D341Med (cell line): ENCODE measurements around the gene TMEM125.

Experiments
- DNase-seq: peaks from one replicate; pipeline ENCODE4 v3.0.0; 2012; ENCODE audit warnings: low spot score

Gene TMEM125

DNA sequence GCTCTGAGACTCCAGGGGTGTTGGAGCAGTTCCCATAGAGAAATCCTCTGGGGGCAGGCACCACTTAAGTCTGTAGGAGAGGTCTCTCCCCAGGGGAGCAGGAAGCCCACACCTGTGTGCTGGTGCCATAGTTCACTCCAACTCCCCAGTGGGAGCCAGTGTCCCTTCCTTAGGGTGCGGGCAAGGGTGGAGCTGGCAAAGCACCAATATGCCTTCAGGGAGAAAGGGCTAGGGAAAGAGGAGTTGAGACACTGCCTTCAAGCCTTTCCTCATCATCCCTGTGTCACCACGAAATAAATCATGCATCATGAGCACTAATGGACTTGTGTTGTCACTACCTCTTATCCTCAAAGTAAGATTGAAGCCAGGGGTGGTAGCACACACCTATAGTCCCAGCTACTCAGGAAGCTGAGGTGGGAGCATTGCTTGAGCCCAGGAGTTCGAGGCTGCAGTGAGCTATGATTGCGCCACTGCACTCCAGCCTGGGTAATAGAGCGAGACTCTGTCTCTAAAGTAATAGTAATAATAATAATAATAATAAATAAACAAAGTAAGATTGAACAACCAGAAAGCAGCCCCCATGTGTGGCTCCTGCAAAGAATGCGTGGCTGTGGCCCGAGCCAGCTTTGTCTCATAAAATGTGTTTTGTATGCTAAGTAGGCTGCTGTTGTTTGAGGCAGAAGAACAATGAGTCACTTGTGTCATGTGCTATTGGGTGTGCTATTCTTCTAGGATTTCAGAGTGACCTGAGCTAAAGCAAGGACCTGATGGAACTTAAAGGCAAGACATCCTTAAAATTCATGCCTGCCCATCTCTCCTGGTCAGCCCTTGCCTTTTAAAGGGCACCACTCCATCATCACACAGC, 24.3 kb downstream of the TMEM125 start:
- no peak for DNase-seq

DNA sequence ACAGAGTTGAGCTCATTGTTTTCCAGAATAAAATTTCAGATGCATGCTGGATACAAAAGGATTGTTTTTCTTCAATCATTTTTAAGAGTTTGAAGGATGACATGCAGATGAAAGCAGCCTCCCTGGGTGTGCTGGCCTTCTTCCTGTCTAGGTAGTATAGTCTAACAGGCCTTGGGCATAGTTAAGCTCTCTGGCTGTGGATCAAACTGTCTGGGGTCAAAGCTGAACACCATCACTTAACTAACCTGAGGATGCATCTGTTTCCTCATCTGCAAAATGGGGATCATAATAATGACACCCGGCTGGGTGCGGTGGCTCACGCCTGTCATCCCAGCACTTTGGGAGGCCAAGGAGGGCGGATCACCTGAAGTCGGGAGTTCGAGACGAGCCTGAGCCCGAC, 25.0 kb downstream of the TMEM125 start:
- no peak for DNase-seq

DNA sequence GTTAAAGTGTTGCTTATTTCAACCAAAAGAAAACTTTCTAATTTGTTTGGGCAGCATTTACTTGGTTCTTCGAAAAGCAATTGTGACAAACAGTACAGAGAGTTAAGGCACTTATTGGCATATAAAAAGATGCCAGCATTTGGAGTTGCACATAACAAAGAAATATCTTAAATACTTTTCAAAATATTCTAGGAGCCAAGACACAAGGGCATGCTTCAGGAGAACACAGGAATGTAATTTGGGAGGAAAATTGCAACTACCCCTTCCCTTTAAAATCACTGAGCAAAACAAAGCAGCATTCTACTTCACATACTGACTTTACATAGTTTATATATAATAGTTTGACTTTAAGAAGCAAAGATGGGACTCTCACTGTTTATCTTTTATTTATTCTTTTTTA, 26.4 kb downstream of the TMEM125 start:
- DNase-seq, result no peak

DNA sequence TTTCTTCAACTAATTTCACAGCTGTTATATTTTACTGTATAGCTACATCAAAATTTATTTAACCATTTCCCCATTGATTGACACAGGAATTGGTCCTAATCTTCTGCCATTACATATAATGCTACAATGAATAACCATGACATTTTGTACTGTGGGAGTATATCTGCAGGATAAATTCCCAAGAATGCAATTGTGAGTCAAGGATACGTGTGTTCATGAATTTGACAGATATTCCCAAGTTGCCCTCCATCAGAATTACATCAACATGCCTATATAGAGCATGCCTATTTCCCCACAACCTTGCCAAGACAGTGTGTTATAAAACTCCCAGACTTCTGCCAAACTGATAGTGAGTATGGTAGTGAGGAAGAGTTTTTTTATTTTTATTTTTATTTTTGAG, 28.3 kb downstream of the TMEM125 start:
- DNase-seq, result no peak

DNA sequence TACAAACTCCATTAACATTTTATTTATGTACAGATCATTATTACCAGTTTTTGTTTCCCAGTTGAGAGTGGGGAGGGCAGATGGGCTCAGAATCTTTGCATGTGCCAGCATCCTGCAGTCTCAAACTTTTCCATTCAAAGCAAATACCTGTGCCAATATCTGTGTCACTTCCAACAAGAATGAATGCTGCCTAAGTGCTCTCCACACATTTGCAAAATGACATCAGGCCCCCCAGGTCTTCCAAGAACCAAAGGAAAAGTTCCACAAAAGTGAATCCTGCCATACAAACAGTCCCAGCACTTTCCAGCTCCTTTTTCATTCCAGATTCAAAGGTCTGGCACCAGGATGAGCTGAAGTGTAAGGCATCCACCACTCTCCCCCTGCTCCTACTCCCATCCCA, 29.3 kb downstream of the TMEM125 start:
- DNase-seq, result no peak

DNA sequence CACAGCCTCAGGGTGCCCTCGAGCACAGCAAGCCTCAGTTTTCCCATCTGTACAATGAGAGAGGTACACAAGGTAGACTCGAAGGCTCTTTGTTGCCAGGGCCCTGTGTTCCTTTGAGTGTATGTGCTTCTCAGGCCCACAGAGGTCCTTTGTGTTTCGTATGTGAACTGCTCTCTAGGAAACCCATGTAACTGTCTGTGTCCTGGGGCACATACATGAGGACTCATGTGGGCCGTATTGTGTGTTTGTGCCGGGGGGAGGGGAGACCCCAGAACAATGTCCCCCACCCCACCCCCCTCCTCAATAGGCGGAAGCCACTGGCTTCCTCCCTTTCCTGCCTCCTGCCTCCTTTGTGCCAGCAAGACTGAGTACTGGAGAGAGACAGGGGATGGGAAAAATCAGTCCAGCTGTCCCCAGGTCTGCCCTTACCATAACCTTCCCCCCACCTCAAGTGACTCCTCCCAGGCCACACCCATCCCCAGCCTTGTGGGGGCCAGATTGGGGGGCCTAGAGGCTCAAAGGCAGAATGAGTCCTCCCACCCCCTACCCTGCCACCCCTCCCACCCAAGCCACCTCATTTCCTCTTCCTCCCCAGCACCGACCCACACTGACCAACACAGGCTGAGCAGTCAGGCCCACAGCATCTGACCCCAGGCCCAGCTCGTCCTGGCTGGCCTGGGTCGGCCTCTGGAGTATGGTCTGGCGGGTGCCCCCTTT, 30.8 kb downstream of the TMEM125 start, which contains the start of gene TIE1:
Gene TIE1 (plus strand): TSS at position 605 of the 717 bp plus-strand sequence. CDS start 90 bp downstream, at position 695.
- DNase-seq, result no peak

DNA sequence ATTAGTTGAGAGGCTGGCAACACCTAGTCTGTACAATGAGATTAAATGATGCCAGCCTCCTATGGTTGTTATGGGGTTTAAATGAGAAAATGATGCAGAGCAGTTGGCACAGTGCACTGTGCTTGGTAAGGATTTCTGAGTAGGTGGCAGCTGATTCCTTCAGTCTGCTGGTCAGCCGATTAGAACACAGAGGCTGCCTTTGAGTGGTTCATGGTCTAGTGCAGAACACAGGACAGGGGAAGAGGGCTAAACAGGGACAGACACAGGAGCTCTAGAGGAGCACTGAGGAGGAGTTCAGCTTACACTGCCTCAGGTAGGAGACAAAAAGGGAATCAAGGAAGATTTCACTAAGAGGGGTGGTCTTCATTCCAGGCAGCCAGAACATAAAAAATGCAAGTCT, 32.4 kb downstream of the TMEM125 start:
- no peak for DNase-seq

DNA sequence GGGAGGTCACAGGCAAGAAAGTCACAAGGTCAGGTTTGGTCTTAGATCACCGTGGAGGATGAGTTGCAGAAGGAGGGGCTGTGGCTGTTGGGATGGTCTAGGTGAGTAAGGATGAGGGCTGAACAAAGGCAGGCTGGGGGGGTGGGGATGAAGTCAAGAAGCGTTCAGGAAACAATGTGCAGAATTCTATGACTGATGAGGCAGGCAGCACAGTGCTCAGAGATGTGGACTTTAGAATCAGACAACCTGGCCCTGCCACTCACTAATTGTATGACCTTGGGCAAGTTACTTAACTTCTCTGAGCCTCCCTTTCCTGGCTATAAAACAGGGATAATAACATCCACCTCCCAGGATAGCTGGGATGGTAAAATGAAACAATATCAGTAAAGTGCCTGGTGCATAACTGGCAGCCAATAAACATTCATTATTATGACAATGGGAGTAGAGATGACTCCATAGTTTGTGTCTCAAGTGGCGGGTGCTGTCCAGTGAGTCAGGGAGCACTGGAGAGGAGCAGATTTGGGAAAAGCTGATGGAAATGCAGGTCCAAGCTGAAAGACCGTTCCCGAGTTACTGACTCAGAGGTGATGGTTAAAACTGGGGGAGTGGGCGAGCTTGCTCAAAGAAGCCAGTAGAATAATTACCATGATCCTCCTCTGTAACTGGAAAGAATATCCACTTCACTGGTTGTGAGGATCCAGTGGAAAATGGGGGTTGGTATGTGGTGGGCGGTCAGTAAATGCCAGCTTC, 33.1 kb downstream of the TMEM125 start:
- no peak for DNase-seq

DNA sequence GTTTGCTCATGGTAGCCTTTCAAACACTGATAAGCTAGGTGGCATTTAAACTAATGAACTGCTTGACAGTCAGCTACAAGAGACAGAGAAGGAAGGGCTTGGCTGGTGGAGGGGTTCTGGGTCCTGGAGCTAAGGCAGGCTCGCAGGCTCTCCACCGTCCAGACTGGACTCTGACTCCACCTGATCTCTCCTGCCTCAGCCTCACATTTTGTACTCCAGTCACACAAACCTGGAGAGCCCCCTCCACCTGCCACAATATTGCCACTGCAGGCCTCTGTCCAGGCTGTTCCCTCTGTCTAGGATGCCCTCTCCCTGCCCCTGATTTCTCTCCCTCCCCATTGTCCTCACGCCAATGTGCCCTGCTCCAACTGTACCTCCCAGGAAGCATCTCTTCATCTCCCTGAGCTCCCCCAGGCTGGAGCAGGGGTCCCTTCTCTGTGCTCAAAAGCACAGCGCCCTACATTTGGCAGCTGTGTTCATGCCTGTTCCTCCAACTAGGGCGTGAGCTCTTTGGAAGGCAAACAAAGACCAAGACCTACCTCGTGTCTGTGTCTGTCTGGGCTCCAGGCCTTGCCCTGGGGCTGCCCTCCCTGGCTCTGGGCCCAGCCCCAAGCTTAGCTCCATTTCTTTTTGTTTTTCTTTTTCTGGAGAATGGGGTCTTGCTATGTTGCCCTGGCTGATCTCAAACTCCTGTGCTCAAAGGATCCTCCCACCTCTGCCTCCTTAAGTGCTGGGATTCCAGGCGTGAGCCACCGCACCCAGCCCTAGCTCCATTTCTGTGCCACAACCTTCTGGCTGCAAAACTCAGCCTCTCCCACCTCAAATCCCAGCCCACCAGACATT, 33.9 kb downstream of the TMEM125 start:
- no peak for DNase-seq

DNA sequence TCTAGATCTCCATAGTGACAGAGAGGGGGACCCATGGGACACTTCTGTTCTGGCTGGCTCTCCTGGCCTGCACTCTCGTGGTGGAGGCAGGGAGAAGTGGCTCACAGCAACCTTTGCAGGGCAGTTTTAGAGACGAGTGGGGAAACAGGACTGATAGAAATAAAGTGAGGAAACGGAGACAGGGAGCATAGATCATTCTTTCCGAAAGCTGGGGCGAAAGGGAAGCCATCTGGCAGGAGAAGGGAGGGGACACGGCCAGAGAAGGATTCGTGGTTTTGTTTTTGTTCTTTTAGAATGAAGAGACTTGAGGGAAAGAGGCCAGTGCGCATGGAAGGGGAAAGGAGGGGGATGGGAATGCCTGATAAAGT, 34.5 kb downstream of the TMEM125 start:
- DNase-seq, result no peak

DNA sequence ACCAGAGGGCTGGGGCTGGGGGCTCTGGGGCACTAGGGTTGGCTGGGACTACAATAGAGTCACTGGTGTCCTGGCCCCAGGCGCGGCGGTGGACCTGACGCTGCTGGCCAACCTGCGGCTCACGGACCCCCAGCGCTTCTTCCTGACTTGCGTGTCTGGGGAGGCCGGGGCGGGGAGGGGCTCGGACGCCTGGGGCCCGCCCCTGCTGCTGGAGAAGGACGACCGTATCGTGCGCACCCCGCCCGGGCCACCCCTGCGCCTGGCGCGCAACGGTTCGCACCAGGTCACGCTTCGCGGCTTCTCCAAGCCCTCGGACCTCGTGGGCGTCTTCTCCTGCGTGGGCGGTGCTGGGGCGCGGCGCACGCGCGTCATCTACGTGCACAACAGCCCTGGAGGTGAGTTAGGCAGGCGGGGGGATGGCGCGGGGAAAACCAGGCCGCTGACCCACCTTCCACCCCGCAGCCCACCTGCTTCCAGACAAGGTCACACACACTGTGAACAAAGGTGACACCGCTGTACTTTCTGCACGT, 35.1 kb downstream of the TMEM125 start:
- DNase-seq, result no peak

DNA sequence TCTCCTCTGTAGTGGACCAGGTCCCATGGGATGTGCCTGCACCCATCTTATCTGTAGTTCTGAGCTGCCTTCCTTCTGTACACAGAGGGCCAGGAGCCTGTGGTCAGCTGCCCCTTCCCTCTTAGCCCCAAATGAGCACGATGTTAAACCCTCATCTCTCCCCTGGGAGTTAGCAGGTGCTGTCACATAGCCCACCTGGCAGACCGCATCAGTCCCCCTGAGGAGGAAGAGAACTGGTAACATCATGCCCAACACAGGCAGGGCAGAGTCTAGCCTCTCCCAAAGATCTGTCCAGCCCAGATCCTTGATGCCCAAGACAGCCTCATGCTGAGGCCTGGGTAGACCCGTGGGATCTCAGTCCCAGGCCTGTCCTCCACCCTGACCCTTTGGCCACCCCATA, 35.7 kb downstream of the TMEM125 start:
- DNase-seq, result no peak

DNA sequence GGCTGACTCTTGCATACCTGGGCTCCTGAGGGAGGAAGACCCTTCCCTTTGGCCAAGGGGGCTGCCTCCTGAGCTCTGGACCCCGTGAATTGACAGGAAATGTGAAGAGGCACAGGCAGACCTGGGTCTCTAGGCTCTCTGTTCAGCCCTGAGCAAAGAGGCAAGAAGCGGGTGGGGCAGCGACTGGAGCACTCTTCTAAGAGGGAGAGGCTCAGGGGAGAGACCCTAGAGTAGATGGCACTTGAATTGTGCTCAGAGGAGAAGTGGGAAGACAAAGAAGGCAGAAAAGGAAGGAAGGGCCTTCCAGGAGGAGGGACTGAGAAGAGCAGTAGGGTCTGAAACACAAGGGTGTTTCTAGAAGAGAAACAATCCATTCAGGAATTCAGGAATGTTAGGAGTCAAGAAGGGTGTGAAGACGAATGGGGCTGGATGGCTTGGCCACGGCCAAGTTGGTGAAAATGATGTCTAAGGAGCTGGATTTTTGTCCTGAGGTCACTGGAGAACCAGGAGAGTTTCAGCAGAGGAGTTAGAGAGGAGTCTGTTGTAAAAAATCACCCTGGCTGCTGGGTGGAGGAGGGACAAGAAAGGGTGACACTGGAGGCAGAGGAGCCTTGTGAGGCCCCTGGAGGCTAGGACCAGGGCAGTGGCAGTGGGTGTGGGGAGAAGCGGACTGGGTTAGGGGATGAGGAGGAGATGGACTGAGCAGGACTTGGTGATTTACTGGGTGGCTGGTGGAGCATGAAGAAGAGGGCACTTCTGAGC, 36.3 kb downstream of the TMEM125 start:
- no peak for DNase-seq

DNA sequence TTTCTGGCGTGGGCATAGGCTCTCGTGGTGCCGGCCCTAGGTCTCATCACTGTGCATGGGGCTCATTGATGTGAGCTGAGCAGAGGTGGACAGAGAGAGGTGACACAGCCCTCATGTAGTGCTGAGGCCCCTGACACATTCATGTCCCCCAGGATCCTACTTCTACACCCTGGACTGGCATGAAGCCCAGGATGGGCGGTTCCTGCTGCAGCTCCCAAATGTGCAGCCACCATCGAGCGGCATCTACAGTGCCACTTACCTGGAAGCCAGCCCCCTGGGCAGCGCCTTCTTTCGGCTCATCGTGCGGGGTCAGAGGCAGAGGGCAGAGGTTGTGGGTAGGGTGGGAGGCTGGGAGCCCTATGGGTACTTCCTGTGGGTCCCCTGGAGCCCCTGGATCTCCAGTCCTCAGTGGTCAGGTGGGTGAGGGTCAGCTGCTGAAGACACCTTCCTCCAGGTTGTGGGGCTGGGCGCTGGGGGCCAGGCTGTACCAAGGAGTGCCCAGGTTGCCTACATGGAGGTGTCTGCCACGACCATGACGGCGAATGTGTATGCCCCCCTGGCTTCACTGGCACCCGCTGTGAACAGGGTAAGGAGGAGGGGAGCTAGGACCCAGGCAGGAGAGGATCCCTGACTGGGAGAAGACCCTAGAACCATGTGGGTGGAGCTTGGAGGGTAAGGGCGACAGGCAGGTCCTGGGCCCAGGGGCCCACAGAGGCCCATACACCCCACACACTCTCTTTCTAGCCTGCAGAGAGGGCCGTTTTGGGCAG, 37.1 kb downstream of the TMEM125 start:
- DNase-seq, result no peak

DNA sequence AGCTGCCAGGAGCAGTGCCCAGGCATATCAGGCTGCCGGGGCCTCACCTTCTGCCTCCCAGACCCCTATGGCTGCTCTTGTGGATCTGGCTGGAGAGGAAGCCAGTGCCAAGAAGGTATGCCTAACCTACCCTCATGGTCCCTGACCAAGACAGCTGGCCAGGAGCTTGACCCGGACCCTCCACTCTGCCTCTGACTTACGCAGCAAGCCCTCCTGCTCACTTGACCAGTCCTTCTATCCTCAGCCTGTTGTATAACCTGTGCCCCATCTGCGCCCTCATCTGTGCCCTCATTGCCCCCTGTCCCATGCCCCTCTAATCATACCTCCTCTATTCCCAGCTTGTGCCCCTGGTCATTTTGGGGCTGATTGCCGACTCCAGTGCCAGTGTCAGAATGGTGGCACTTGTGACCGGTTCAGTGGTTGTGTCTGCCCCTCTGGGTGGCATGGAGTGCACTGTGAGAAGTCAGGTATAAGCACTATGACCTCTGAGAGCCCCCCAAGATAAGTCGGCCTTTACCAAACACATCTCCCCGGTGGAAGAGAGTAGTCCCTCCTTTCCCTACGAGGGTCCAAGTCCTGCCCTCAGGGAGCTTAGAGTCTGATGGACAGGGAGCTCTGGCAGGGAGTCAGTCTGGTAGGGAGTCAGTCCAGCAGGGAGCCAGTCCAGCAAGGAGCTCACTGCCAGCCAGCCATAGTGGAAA, 37.8 kb downstream of the TMEM125 start:
- no peak for DNase-seq

DNA sequence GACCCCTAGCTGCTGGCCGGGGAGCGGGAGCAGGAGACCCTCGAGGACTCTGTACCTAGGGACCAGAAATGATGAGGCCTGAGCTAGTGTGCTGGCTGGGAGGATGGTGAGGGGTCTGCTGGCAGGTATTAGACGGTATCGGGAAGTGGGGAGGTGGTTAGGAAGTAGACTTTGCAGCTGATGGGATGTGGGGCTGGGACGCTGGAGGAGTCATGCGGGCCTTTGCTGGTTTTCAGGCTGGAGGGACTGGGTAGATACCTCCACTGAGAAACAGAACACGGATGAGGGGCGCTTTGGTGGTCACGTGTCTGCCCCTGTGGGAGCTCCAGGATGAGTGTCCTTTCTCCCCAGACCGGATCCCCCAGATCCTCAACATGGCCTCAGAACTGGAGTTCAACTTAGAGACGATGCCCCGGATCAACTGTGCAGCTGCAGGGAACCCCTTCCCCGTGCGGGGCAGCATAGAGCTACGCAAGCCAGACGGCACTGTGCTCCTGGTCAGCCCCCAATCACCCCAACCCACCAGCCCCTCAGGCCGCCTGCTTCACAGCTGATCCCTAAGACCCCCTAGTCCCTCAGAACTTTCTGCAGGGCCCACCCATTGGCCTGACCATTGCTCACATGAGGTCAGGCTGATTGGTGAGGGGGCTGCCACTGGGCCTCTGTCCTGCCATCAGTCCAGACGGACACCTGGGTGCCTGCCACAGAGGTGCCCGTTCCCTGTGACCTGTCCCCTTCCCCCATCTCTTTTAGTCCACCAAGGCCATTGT, 39.0 kb downstream of the TMEM125 start:
- no peak for DNase-seq

DNA sequence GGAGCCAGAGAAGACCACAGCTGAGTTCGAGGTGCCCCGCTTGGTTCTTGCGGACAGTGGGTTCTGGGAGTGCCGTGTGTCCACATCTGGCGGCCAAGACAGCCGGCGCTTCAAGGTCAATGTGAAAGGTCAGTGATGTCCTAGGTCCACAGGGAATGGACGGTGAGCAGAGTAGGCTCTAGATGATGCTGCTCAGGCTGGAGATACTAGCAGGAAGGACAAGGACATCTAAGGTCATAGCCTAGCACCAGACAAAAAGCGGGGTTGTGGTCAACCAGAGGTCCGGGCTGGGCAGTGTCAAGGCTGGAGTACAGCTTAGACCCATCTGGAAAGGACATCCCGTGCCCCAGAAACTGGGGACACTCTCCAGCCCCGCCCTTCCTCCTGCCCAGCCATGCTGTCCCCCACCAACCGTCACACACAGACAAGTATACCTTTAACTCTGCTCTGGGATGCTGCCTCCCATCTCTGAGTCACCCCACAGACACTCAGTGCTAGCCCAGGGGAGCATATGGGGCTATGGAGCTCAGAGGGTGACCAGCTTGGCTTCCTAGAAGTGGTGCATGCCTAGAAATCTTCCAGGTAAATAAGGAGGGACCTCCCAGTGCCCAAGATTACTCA, 39.7 kb downstream of the TMEM125 start:
- DNase-seq, result no peak

DNA sequence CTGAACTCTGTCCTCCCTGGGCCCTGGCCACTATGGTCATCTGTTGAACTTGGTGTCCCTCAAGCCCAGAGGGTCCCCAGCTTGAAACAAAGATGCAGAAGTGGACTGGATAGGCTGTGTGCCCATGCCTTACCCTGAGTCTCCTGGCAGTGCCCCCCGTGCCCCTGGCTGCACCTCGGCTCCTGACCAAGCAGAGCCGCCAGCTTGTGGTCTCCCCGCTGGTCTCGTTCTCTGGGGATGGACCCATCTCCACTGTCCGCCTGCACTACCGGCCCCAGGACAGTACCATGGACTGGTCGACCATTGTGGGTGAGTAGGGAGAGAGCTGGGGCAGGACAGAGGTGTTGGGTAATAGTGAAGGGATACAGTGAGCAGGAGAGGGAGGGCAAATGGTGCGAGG, 41.7 kb downstream of the TMEM125 start:
- DNase-seq, result no peak
